ENCODE results near the gene BABAM2.

DNA sequence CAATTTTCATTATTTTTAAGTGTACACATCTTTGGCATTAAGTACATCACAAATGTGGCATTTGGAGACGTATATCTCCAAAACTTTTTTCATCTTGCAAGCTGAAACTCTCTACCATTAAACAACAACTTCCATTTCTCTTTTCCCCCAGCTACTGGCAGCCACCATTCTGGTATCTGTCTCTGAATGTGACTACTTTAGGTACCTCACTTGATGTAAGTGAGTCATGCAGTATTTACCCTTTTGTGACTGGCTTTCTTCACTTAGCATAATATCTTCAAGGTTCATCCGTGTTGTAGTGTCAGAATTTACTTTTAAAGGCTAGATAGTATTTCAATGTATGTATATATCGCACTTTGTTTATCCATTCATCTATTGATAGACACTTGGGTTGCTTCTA is 17.0 kb downstream of the BABAM2 start:
- TF ChIP-seq CTCF (conservative IDR thresholded peaks at IDR 0.05; ENCODE audit: low read length), result no peak
- TF ChIP-seq EZH2phosphoT487 (IDR thresholded peaks at IDR 0.05; ENCODE audit: borderline replicate concordance, low read depth, low read length), result no peak
